BJ (cell line): Measurements from ENCODE around the gene RHOV. TPM values are rescaled to one million over a fixed set of nuclear protein-coding genes. Genes with fewer than 3 reads are reported as not detected.

ENCODE experiments used
- CTCF ChIA-PET: fragments of 350-600 bp; formaldehyde crosslinking; extraction: SDS; loops from one replicate; lab custom pipeline; 2021; ENCODE audit warnings: antibody characterized with exemption, inconsistent platforms; lab: Yijun Ruan, JAX
- POLR2A ChIA-PET: fragments of 300-600 bp; sonication (Branson Sonifier 250); formaldehyde crosslinking; extraction: SDS; loops from one replicate; lab custom pipeline; 2021; ENCODE audit warnings: antibody characterized with exemption; lab: Charles Lee
- DNase-seq: peaks from one replicate; pipeline ENCODE4 v3.0.0-alpha.2; 2011; ENCODE audit warnings: low read depth
- H3K27me3 ChIP-seq: 2 replicates; pipeline ENCODE4 v1.6.0; 2011; ENCODE audit warnings: low read length; ENCODE audit not compliant: control insufficient read depth, insufficient read depth
- H3K36me3 ChIP-seq: 2 replicates; pipeline ENCODE4 v1.5.1; 2011; ENCODE audit warnings: low read length; ENCODE audit not compliant: control insufficient read depth, insufficient read depth
- H3K4me3 ChIP-seq: 2 replicates; pipeline ENCODE4 v1.5.1; 2011; ENCODE audit warnings: low read depth, mild to moderate bottlenecking, control low read depth, low read length
- polyA plus RNA-seq: library from polyadenylated mRNA; depleted of rRNA; stranded (reverse); fragments of >200 nt; gene quantifications from 2 replicates; pipeline ENCODE4 v1.2.3, GENCODE V29; 2011
- TF ChIP-seq, protein P1 (sequence below): IDR thresholded peaks from 2 replicates; pipeline ENCODE4 v1.5.1; 2011; ENCODE audit warnings: low read depth, mild to moderate bottlenecking, control low read depth, inconsistent platforms, low read length, moderate library complexity; ENCODE audit not compliant: insufficient read depth

RHOV gene
- polyA plus RNA-seq, 1 experiment = 0.28 TPM

DNA sequence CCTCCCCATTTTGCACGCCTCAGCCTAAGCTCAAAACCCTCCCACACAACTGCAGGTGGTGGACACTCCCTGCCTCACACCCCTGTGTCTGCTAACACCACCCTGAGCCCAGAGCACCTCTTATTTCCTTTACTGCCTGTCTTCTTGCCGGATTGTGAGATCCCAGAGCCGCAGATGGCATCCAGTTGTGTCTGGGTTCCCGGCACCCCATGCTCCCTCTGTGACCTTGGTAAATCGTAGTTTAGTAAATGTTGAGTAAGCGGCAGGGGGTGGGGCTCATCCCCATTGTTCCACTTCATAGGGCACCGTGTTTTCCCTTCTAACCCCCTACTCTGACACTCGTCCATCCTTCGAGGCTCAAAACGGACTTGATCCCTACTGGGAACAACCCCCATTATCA lies 15.3 kb downstream of the RHOV start:
- TF ChIP-seq, protein P1, sequence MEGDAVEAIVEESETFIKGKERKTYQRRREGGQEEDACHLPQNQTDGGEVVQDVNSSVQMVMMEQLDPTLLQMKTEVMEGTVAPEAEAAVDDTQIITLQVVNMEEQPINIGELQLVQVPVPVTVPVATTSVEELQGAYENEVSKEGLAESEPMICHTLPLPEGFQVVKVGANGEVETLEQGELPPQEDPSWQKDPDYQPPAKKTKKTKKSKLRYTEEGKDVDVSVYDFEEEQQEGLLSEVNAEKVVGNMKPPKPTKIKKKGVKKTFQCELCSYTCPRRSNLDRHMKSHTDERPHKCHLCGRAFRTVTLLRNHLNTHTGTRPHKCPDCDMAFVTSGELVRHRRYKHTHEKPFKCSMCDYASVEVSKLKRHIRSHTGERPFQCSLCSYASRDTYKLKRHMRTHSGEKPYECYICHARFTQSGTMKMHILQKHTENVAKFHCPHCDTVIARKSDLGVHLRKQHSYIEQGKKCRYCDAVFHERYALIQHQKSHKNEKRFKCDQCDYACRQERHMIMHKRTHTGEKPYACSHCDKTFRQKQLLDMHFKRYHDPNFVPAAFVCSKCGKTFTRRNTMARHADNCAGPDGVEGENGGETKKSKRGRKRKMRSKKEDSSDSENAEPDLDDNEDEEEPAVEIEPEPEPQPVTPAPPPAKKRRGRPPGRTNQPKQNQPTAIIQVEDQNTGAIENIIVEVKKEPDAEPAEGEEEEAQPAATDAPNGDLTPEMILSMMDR = no peak
- ChIA-PET POLR2A (interaction anchor here (0.6 kb wide), 1 partner anchor 592 kb away, joined by 3 read pairs; no protein-coding TSS in a partner anchor), CTCF (interaction anchor here (0.7 to 7.4 kb wide), 32 partner anchors 12 to 473 kb away, joined by 3 to 201 read pairs (median 4); partner anchors contain the start of genes C15orf62, DNAJC17, OIP5 and RPUSD2)
- DNase-seq = no peak
- no peaks in the 10 kb centered on the region; the same call in none of the 2 replicates for H3K27me3 ChIP-seq
- H3K4me3 ChIP-seq = no peak overlapping the region
- no peaks in the 10 kb centered on the region for H3K36me3 ChIP-seq

DNA sequence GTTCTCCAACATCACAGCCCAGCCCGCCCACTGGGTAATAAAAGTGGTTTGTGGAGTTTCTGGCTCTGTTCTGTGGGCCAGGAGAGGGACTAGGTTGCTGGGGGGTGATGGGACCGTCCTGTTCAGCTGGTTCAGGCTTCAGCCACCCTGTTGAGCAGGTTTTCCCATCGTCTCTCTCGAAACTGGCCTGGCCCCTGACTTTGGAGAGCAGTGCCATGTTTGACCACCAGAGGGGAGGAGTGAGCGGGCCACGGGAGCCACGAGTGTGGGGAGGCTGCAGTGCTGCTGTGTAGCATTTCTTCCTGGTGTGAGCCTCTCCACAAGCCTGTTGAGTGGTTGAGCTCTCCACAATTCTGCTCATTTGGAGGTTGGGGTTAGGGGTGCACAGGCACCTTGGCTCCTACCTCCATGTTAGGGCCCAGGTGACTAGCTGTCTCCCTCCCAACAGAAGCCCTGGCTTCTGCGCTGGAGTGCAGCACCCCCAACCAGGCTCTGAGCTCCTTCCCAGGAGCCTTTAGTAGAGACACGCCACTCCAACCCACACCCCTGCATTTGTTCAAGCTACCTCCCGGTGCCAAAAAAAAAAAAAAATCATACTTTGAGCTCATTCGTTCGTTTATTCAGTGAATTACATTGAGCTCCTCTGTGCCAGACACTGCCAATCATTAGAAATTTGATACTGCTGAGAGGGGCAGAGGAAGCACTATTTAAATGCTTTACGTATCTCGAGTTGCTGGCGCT lies 16.3 kb downstream of the RHOV start:
- Histone ChIP-seq H3K27me3 (no peaks in the 10 kb centered on the region; the same call in 1 of the 2 replicates), H3K36me3 (no peaks in the 10 kb centered on the region), H3K4me3 (no peak overlapping the region)
- POLR2A ChIA-PET = interaction anchor here (0.7 to 1.2 kb wide), 2 partner anchors 36 to 38 kb away, joined by 3 to 7 read pairs; partner anchors contain the start of gene VPS18
- CTCF ChIA-PET = interaction anchor here (0.6 to 7.4 kb wide), 39 partner anchors 11 to 539 kb away, joined by 3 to 201 read pairs (median 4); partner anchors contain the start of genes DNAJC17, GCHFR, OIP5 and RPUSD2
- TF ChIP-seq, protein P1 = peak; percentile 100
- no peak for DNase-seq

DNA sequence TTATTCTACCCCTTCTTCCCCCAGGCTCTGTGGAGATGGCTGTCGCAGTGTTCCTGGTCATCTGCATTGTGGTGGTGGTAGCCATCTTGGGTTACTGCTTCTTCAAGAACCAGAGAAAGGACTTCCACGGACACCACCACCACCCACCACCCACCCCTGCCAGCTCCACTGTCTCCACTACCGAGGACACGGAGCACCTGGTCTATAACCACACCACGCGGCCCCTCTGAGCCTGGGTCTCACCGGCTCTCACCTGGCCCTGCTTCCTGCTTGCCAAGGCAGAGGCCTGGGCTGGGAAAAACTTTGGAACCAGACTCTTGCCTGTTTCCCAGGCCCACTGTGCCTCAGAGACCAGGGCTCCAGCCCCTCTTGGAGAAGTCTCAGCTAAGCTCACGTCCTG lies 17.3 kb downstream of the RHOV start:
- POLR2A ChIA-PET = interaction anchor here (1.0 kb wide), 1 partner anchor 37 kb away, joined by 3 read pairs; the partner anchor contains the start of gene VPS18

DNA sequence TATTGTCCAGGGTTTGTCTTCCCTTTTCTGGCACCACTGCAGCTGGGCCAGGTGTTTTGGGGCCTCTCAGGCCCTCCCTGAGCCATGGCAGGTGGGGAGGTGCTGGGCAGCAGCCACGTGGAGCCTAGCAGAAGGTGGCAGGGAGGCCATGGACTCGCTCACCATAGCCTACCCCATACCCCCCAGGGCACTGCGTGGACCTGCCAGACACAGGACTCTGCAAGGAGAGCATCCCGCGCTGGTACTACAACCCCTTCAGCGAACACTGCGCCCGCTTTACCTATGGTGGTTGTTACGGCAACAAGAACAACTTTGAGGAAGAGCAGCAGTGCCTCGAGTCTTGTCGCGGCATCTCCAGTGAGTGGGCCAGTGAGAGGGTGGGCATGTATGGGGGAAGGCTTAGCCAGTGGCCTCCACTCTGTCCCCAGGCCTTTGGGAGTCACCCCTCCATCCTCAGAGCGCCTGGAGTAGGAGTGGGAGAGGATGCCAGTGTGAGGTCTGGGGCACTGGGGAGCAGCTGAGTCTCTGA lies 18.3 kb downstream of the RHOV start:
- Histone ChIP-seq H3K36me3 (no peaks in the 10 kb centered on the region), H3K4me3 (no peak overlapping the region), H3K27me3 (no peaks in the 10 kb centered on the region)
- CTCF ChIA-PET = interaction anchor here (0.6 to 7.4 kb wide), 8 partner anchors 8 to 49 kb away, joined by 3 to 201 read pairs (median 12); partner anchors contain the start of gene SPINT1
- TF ChIP-seq, protein P1 = no peak
- DNase-seq = no peak
- POLR2A ChIA-PET = interaction anchor here (1.0 kb wide), 1 partner anchor 38 kb away, joined by 3 read pairs; the partner anchor contains the start of gene VPS18

More for the DNA sequence above, 17.3 kb downstream of the RHOV start:
- Histone ChIP-seq H3K4me3 (no peak overlapping the region), H3K36me3 (no peaks in the 10 kb centered on the region), H3K27me3 (no peaks in the 10 kb centered on the region)
- CTCF ChIA-PET = interaction anchor here (0.6 to 7.4 kb wide), 22 partner anchors 10 to 1059 kb away, joined by 3 to 201 read pairs (median 6); partner anchors contain the start of genes DNAJC17, GCHFR, SPINT1 and ZFYVE19
- TF ChIP-seq, protein P1 = no peak
- no peak for DNase-seq

DNA sequence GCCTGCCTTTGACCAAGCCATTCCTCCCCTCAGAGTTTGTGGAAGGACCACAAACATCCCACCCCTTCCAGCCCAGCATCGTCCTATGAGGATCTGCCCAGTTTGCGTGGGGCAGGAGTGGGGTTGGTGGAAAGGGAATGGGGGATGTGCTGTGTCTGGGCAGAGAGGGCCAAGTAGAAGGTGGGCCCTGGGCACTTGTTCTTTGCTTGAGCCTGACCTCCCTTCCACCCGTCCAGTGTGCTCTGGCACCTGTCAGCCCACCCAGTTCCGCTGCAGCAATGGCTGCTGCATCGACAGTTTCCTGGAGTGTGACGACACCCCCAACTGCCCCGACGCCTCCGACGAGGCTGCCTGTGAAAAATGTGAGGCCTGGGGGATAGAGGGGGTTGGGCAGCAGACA lies 19.9 kb downstream of the RHOV start:
- Histone ChIP-seq H3K27me3 (no peaks in the 10 kb centered on the region), H3K36me3 (no peaks in the 10 kb centered on the region), H3K4me3 (no peak overlapping the region)
- ChIA-PET POLR2A (no interaction called here), CTCF (interaction anchor here (1.3 to 1.9 kb wide), 4 partner anchors 10 to 49 kb away, joined by 3 to 10 read pairs (median 4); partner anchors contain the start of gene SPINT1)
- no peak for DNase-seq
- TF ChIP-seq, protein P1 = no peak
